Right kidney (tissue), 1 donor: Measurements from ENCODE around the gene ZNF778.
A peak's percentile ranks its signal among the peaks of the same experiment; 100 is the strongest.
"Not testable (repeated sequence)": the region's sequence is repeated elsewhere in the genome, so short reads cannot be mapped to it uniquely, and the experiment has no call there.

Experiments used
- DNase-seq: peaks from one replicate; pipeline ENCODE4 v3.0.0-alpha.2; 2016

The ZNF778 gene

GRCh38 chr16:89216315-89217137 is 977 bp upstream of the ZNF778 start:
- peak; percentile 69 for DNase-seq

GRCh38 chr16:89217138-89217387 is 440 bp upstream of the ZNF778 start:
- no peak for DNase-seq

- DNase-seq = no peak
These were observed 1.9 kb downstream of the ZNF778 start for GRCh38 chr16:89219365-89219764.

- no peak for DNase-seq
These were observed 4.1 kb downstream of the ZNF778 start for GRCh38 chr16:89221604-89222003.

GRCh38 chr16:89222931-89223330 is 5.4 kb downstream of the ZNF778 start:
- no peak for DNase-seq

- DNase-seq = no peak
These were observed 7.2 kb downstream of the ZNF778 start for GRCh38 chr16:89224665-89225064.

- no peak for DNase-seq
These were observed 12.8 kb downstream of the ZNF778 start for GRCh38 chr16:89230255-89230654.

GRCh38 chr16:89232107-89232506 is 14.6 kb downstream of the ZNF778 start:
- no peak for DNase-seq

- no peak for DNase-seq
These were observed 16.4 kb downstream of the ZNF778 start for GRCh38 chr16:89233678-89234490.

- no peak for DNase-seq
These were observed 20.2 kb downstream of the ZNF778 start for GRCh38 chr16:89237733-89238132.

- DNase-seq = peak; percentile 92
These were observed 23.9 kb downstream of the ZNF778 start for GRCh38 chr16:89241187-89242007.

GRCh38 chr16:89242795-89243200 is 25.3 kb downstream of the ZNF778 start:
- no peak for DNase-seq

- no peak for DNase-seq
These were observed 26.2 kb downstream of the ZNF778 start for GRCh38 chr16:89243664-89244063.

- not testable (repeated sequence) for DNase-seq
These were observed 26.8 kb downstream of the ZNF778 start for GRCh38 chr16:89244264-89244663.

- DNase-seq = no peak
These were observed 27.3 kb downstream of the ZNF778 start for GRCh38 chr16:89244754-89245153.

- DNase-seq = no peak
These were observed 28.9 kb downstream of the ZNF778 start for GRCh38 chr16:89246383-89246902.

GRCh38 chr16:89246903-89247733 is 29.6 kb downstream of the ZNF778 start:
- DNase-seq = peak; percentile 54

GRCh38 chr16:89247734-89248075 is 30.2 kb downstream of the ZNF778 start:
- DNase-seq = peak; percentile 49

- DNase-seq = peak; percentile 29
These were observed 30.9 kb downstream of the ZNF778 start for GRCh38 chr16:89248196-89248982.

- no peak for DNase-seq
These were observed 36.2 kb downstream of the ZNF778 start for GRCh38 chr16:89253548-89254287.
